ENCODE results near the gene TECPR2.
"Not testable (repeated sequence)": the region's sequence is repeated elsewhere in the genome, so short reads cannot be mapped to it uniquely, and the experiment has no call there.

Gene TECPR2

GRCh38 chr14:102346645-102347044 is 16.1 kb upstream of the TECPR2 start:
- in situ Hi-C loops (cut with HindIII; ENCODE audit: low sequenced_read_pairs) = no loop called here
- no peak for TF ChIP-seq CTCF (IDR thresholded peaks at IDR 0.05; ENCODE audit: low read depth, low read length)
- H3K4me3 ChIP-seq (ENCODE audit: low read depth, low read length) = no peak overlapping the region
- DNase-seq (ENCODE audit: low read depth, low spot score) = no peak

DNA sequence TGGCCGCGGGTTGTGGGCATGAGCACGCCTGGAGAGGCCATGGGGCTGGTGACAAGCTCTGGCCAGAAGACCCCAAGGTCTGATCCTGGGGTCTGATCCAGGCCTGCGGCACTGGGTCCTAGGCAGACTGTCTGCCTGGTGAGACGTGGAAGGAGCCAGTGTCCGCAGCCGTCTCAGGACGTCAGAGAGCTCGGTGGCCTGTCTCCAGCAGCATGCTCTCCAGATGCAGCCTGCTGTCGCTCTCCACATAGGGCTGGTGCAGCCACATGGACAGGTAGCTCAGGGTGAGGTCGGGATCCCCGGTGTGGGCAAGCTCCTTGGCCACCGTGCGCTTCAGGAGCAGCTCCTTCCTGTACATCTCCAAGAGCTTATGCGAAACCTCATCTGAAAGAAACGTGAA is 14.4 kb upstream of the TECPR2 start:
- in situ Hi-C loops (cut with HindIII; ENCODE audit: low sequenced_read_pairs) = no loop called here
- no peak overlapping the region for H3K4me3 ChIP-seq (ENCODE audit: low read depth, low read length)
- no peak for DNase-seq (ENCODE audit: low read depth, low spot score)
- no peak for TF ChIP-seq CTCF (IDR thresholded peaks at IDR 0.05; ENCODE audit: low read depth, low read length)

- TF ChIP-seq CTCF (IDR thresholded peaks at IDR 0.05; ENCODE audit: low read depth, low read length) = no peak
- in situ Hi-C loops (cut with HindIII; ENCODE audit: low sequenced_read_pairs) = no loop called here
- no peak overlapping the region for H3K4me3 ChIP-seq (ENCODE audit: low read depth, low read length)
- no peak for DNase-seq (ENCODE audit: low read depth, low spot score)
These were observed 11.7 kb upstream of the TECPR2 start for GRCh38 chr14:102351023-102351422.

DNA sequence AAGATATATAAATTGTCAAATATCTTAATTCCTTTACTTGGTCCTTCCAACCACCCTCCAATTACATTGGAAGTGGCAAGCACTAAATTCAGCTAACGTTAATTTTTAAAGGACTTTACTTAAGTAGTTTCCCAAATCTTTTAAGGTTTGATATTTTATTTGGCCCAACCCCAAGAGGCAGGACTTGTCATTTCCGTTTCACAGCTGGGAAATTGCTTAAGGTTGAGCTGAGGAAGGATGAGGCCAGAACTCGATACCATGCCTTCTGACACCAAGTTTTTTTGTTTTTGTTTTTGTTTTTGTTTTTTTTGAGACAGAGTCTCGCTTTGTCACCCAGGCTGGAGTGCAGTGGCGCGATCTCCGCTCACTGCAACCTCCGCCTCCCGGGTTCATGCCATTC is 11.1 kb upstream of the TECPR2 start:
- in situ Hi-C loops (cut with HindIII; ENCODE audit: low sequenced_read_pairs); H3K4me3 ChIP-seq (ENCODE audit: low read depth, low read length): not testable (repeated sequence)
- peak; percentile 30 for DNase-seq (ENCODE audit: low read depth, low spot score)

- H3K4me3 ChIP-seq (ENCODE audit: low read depth, low read length) = no peak overlapping the region
- no peak for TF ChIP-seq CTCF (IDR thresholded peaks at IDR 0.05; ENCODE audit: low read depth, low read length)
- in situ Hi-C loops (cut with HindIII; ENCODE audit: low sequenced_read_pairs) = no loop called here
- DNase-seq (ENCODE audit: low read depth, low spot score) = no peak
These were observed 10.5 kb upstream of the TECPR2 start for GRCh38 chr14:102352213-102352612.

GRCh38 chr14:102353126-102353619 is 9.6 kb upstream of the TECPR2 start:
- no peak for DNase-seq (ENCODE audit: low read depth, low spot score)
- TF ChIP-seq CTCF (IDR thresholded peaks at IDR 0.05; ENCODE audit: low read depth, low read length) = no peak
- H3K4me3 ChIP-seq (ENCODE audit: low read depth, low read length) = no peak overlapping the region
- in situ Hi-C loops (cut with HindIII; ENCODE audit: low sequenced_read_pairs) = no loop called here

GRCh38 chr14:102356280-102356679 is 6.5 kb upstream of the TECPR2 start:
- TF ChIP-seq CTCF (IDR thresholded peaks at IDR 0.05; ENCODE audit: low read depth, low read length) = no peak
- no peak overlapping the region for H3K4me3 ChIP-seq (ENCODE audit: low read depth, low read length)
- no peak for DNase-seq (ENCODE audit: low read depth, low spot score)
- in situ Hi-C loops (cut with HindIII; ENCODE audit: low sequenced_read_pairs) = no loop called here

Measured in astrocyte of the spinal cord (primary cell).